ENCODE data around the gene IFT52.

Gene IFT52

GRCh38 chr20:43694763-43695162 lies 104.0 kb downstream of the IFT52 start:
- DNase-seq: no peak

GRCh38 chr20:43695571-43695970 lies 104.8 kb downstream of the IFT52 start:
- no peak for DNase-seq

All from hematopoietic multipotent progenitor cell treated with erythropoietin and hydrocortisone succinate and interleukin-3 and kit ligand, for 6 days (in vitro differentiated cells).